Peyer's patch (tissue), 4 donors: ENCODE data around the gene MAP3K9. TPM values are rescaled to one million over a fixed set of nuclear protein-coding genes. Genes with fewer than 3 reads are reported as not detected.
"Not testable (repeated sequence)": the region's sequence is repeated elsewhere in the genome, so short reads cannot be mapped to it uniquely, and the experiment has no call there.

Source experiments
- DNase-seq, 3 donors: peaks; one replicate each; pipeline ENCODE4 v3.0.0-alpha.2; 2017 to 2019
- H3K27ac ChIP-seq, 4 donors: fragments of 200-600 bp; sonication (generic); one replicate each; pipeline ENCODE4 v1.5.1; 2016 to 2019
- H3K27me3 ChIP-seq, 2 donors: fragments of 200-600 bp; sonication (generic); one replicate each; pipeline ENCODE4 v1.5.1; 2019
- H3K36me3 ChIP-seq, 3 donors: fragments of 200-600 bp; sonication (generic); one replicate each; pipeline ENCODE4 v1.5.1; 2016 to 2019
- H3K4me1 ChIP-seq, 4 donors: fragments of 200-600 bp; sonication (generic); one replicate each; pipeline ENCODE4 v1.5.1; 2016 to 2019
- H3K4me3 ChIP-seq, 4 donors: fragments of 200-600 bp; sonication (generic); 1 replicate in 3 of 4; 2 replicates in 1 of 4; pipeline ENCODE4 v1.5.1; 2016 to 2019; ENCODE audit warnings: mild to moderate bottlenecking in 1 of 4
- H3K9me3 ChIP-seq, 4 donors: fragments of 200-600 bp; sonication (generic); one replicate each; pipeline ENCODE4 v1.5.1; 2016 to 2019; ENCODE audit warnings: mild to moderate bottlenecking in 1 of 4
- CTCF ChIP-seq, 6 experiments: fragments of 450-650 bp in 4 of 6; fragments of 200-600 bp in 2 of 6; sonication (generic) in 1 of 6; IDR thresholded peaks; one replicate each; pipeline ENCODE4 v1.5.1; 2017 to 2019; ENCODE audit warnings: antibody characterized with exemption in 6 of 6, mild to moderate bottlenecking in 3 of 6, moderate library complexity in 1 of 6
- POLR2A ChIP-seq, 2 donors: fragments of 450-650 bp; IDR thresholded peaks; one replicate each; pipeline ENCODE4 v1.5.1; 2017; ENCODE audit warnings: antibody characterized with exemption in 2 of 2, mild to moderate bottlenecking in 2 of 2, moderate library complexity in 2 of 2
- total RNA-seq, 4 donors: library from RNA; depleted of rRNA; stranded (reverse); fragments of >200 nt; gene quantifications; one replicate each; pipeline ENCODE4 v1.1.0, GENCODE V29; 2016

The MAP3K9 gene
- total RNA-seq, 4 donors from 2014 or later: 8.6 to 14.0 (median 12.0) TPM

GRCh38 chr14:70708717-70709570 is 100.4 kb downstream of the MAP3K9 start:
- Histone ChIP-seq H3K4me3 (no peak overlapping the region), H3K27me3 (no peaks in the 10 kb centered on the region), H3K9me3 (no peaks in the 10 kb centered on the region), H3K36me3 (no peaks in the 10 kb centered on the region), H3K27ac (no peak overlapping the region), H3K4me1 (no peaks in the 10 kb centered on the region)
- no peak for TF ChIP-seq POLR2A (IDR thresholded peaks at IDR 0.05)
- TF ChIP-seq CTCF (IDR thresholded peaks at IDR 0.05): no peak
- DNase-seq: no peak

DNA sequence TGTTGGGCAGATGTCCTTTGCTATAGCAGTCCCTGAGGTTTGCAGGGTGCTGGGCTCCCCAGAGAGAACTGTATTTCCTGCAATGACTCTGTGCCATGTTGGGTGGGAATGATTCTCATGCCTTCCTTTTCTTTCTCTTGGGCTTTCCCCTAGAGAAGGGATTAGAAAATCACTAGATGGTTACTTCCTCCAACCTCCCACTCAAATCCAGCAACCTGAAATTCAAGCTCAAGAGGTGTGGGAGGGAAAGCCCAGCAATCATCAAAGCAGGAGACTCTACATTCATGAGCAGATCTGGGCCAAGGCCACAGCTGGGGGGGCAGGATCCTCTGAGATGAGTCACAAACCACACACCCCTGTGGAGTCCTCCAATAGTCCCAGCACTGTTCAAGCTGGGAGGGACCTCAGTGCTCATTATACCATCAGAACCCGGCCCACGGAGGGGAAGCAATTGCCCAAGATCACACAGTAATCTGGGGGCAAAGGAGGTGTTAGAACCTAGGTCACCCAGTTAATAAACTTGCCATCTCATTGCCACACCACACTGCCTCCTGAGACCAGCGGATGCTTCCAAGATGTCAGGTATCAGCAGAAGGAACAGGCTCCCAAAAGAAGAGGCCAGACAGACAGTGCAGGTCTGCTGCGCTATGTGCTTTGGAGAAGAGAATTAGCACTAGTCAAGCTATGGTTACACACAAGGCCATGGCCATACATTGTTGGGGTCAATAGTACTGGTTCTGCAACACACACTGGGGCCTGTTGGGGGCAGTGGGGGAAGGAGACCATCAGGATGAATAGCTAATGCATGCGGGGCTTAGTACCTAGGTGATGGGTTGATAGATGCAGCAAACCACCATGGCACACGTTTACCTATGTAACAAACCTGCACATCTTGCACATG is 101.9 kb downstream of the MAP3K9 start:
- Histone ChIP-seq H3K4me3 (no peak overlapping the region), H3K4me1 (no peaks in the 10 kb centered on the region), H3K36me3 (no peaks in the 10 kb centered on the region), H3K27ac (no peak overlapping the region), H3K9me3 (no peaks in the 10 kb centered on the region), H3K27me3 (no peaks in the 10 kb centered on the region)
- DNase-seq: no peak
- no peak for TF ChIP-seq POLR2A (IDR thresholded peaks at IDR 0.05)
- TF ChIP-seq CTCF (IDR thresholded peaks at IDR 0.05): no peak

DNA sequence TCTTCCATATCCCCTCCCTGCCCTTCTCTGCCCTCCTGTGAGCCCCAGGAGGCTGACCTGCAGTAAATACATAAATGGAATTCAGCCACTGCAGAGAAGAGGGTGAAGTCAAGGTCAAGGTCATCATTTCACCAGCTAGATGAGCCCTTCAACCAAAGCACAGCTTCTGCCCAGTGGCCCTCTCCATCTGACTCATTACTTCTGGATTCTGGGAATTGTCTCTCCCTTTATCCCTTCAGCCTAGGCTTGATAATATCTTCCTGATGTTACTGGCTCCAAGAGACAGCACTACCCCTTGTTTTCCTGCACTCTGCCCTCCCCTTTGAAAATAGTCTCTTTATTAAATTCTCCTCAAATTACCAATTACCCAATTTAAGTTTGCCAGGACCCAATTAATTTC is 103.1 kb downstream of the MAP3K9 start:
- Histone ChIP-seq H3K27ac (no peak overlapping the region), H3K36me3 (no peaks in the 10 kb centered on the region), H3K9me3 (no peaks in the 10 kb centered on the region), H3K27me3 (no peaks in the 10 kb centered on the region), H3K4me1 (no peaks in the 10 kb centered on the region), H3K4me3 (no peak overlapping the region)
- no peak for TF ChIP-seq CTCF (IDR thresholded peaks at IDR 0.05)
- TF ChIP-seq POLR2A (IDR thresholded peaks at IDR 0.05): no peak
- DNase-seq: no peak

- no peaks in the 10 kb centered on the region for H3K9me3 ChIP-seq
- DNase-seq: no peak
- H3K4me1 ChIP-seq: no peaks in the 10 kb centered on the region
- no peaks in the 10 kb centered on the region for H3K27me3 ChIP-seq
- no peak overlapping the region for H3K27ac ChIP-seq
- no peaks in the 10 kb centered on the region for H3K36me3 ChIP-seq
- no peak overlapping the region for H3K4me3 ChIP-seq
- no peak for TF ChIP-seq CTCF (IDR thresholded peaks at IDR 0.05)
- TF ChIP-seq POLR2A (IDR thresholded peaks at IDR 0.05): no peak
These were observed 104.4 kb downstream of the MAP3K9 start for GRCh38 chr14:70704960-70705359.

GRCh38 chr14:70703621-70704168 is 105.6 kb downstream of the MAP3K9 start:
- H3K36me3 ChIP-seq, H3K4me3 ChIP-seq, H3K27me3 ChIP-seq, DNase-seq, H3K9me3 ChIP-seq, H3K4me1 ChIP-seq, H3K27ac ChIP-seq: not testable (repeated sequence)

GRCh38 chr14:70702161-70702560 is 107.2 kb downstream of the MAP3K9 start:
- no peaks in the 10 kb centered on the region for H3K9me3 ChIP-seq
- DNase-seq: no peak
- H3K4me3 ChIP-seq: no peak overlapping the region
- H3K4me1 ChIP-seq: no peaks in the 10 kb centered on the region
- H3K27me3 ChIP-seq: no peaks in the 10 kb centered on the region
- no peaks in the 10 kb centered on the region for H3K36me3 ChIP-seq
- no peak overlapping the region for H3K27ac ChIP-seq
- TF ChIP-seq POLR2A (IDR thresholded peaks at IDR 0.05) (no peak), CTCF (IDR thresholded peaks at IDR 0.05) (no peak)
